SK-N-SH (cell line): ENCODE measurements around the gene MAP4K5.

ENCODE experiments used
- CTCF ChIP-seq: fragments of 200-600 bp; sonication (generic); IDR thresholded peaks from 2 replicates; pipeline ENCODE4 v1.6.1; 2017; ENCODE audit warnings: antibody characterized with exemption, mild to moderate bottlenecking, moderate library complexity
- ELF1 ChIP-seq: IDR thresholded peaks from 2 replicates; pipeline ENCODE4 v1.4.0; 2012
- MAX ChIP-seq: IDR thresholded peaks from 2 replicates; pipeline ENCODE4 v1.4.0; 2012; ENCODE audit warnings: low read depth
- PBX3 ChIP-seq: IDR thresholded peaks from 2 replicates; pipeline ENCODE4; 2012
- RFX5 ChIP-seq: IDR thresholded peaks from 2 replicates; pipeline ENCODE4 v1.6.1; 2012; ENCODE audit warnings: mild to moderate bottlenecking, improper control_type of control experiment, low read length
- RXRA ChIP-seq: IDR thresholded peaks from 2 replicates; pipeline ENCODE4 v1.4.0; 2012; ENCODE audit warnings: low read depth, mild to moderate bottlenecking, borderline replicate concordance
- ZBTB33 ChIP-seq: IDR thresholded peaks from 2 replicates; pipeline ENCODE4 v1.4.0; 2012; ENCODE audit warnings: low read depth, borderline replicate concordance

- no peak for TF ChIP-seq CTCF
- no peak for TF ChIP-seq ZBTB33
- TF ChIP-seq RFX5 = no peak
- TF ChIP-seq PBX3 = no peak
- TF ChIP-seq ELF1 = no peak
- no peak for TF ChIP-seq MAX
- TF ChIP-seq RXRA = no peak
Measured at GRCh38 chr14:50371546-50371945, 160.8 kb downstream of the MAP4K5 start.
